HG03342 (cell line): ENCODE data around the gene NEK5.
A peak's percentile ranks its signal among the peaks of the same experiment; 100 is the strongest.
"Not testable (repeated sequence)": the region's sequence is repeated elsewhere in the genome, so short reads cannot be mapped to it uniquely, and the experiment has no call there.

ENCODE experiments used
- ATAC-seq: cut with Tn5 transposase; IDR thresholded peaks from one replicate; pipeline ENCODE4 v1.9.1; 2021; ENCODE audit warnings: mild to moderate bottlenecking, moderate library complexity; ENCODE audit not compliant: unreplicated experiment

Gene NEK5

DNA sequence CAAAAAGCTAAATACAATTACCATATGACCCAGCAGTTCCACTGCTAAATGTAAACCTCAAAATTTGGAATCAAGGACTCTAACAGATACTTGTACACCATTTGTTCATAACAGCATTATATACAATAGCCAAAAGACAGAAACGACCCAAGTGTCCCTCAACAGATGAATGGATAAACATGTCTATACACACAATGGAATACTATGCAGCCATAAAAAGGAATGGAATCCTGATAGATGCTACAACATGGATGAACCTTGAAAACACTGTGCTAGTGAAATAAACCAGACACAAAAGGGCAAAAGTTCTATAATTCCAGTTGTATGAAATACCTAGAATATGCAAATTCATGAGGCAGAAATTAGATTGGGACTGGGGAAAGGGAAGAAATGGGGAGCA lies 18.4 kb upstream of the NEK5 start:
- ATAC-seq, result no peak

DNA sequence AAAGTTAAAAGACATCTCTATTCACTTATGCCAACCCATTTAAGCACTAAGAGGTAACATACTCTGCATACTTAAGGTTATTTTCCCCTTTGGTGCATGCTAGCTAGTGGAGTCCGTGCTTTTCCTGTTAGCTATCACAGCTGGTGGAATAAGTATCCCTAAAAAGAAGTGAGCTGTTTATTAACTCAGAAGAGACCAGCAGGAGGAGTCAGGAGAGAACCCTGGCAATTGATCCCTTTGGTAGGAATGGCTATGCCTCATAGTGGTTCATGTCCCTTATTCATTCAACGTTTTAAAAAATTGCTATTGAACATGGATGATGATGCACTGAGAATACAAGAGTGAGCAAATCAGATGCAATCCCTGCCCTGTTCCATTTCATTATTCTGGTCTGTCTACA lies 12.4 kb upstream of the NEK5 start:
- no peak for ATAC-seq

DNA sequence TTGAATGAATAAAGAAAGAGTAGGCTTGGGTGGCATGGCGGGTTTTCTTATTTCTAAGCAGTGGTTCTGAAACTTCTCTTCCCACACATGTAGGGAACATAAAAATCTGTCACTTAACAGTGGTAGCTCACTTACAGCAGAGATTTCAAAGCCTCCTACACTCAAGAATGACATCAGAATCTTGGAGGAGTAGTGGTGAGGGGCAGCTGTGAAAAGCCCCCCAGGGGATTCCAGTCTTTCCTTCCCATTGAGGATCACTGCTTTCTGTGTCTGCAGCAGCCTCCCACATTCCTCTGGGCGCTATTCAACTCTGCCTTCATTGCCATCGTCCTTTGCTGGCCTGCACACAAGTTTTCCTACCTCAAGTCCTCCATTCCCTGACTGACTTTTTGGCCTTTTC lies 8.6 kb upstream of the NEK5 start:
- ATAC-seq, result no peak

DNA sequence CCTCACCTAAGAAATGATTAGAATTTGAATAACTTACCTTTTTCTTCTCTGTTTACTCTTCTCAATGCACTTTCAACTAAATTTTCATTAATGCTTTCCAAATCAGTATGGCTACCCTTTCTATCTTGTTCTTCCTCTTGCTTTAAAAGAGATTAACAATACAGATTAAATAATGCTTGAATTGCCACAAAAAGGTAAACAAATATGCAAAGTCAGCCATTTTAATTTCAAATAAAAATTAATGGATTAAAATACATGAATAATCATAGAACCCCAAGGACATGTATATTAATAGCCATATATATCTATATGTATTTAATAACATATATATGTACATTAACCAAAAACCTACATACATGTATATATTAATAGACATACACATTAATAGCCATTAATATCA lies 7.9 kb upstream of the NEK5 start:
- ATAC-seq, result no peak

DNA sequence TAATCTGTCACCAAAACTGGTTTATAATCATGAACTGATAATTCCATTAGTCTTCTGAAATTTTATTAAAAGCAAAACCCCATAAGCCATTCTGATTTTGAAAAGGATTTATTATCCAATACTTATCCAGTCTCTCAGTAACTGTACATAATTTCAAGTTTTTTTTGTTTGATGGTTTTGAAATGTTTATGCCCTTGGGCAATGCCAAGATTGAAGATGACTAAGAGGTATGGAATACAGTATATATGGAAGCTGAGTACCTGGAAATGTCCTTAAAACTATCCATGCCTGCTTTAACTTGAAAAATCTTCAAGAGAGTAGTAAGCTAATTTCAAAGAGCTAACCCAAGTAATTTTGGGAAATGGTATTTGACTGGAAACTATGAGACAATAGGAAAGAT lies 1.8 kb upstream of the NEK5 start:
- no peak for ATAC-seq

DNA sequence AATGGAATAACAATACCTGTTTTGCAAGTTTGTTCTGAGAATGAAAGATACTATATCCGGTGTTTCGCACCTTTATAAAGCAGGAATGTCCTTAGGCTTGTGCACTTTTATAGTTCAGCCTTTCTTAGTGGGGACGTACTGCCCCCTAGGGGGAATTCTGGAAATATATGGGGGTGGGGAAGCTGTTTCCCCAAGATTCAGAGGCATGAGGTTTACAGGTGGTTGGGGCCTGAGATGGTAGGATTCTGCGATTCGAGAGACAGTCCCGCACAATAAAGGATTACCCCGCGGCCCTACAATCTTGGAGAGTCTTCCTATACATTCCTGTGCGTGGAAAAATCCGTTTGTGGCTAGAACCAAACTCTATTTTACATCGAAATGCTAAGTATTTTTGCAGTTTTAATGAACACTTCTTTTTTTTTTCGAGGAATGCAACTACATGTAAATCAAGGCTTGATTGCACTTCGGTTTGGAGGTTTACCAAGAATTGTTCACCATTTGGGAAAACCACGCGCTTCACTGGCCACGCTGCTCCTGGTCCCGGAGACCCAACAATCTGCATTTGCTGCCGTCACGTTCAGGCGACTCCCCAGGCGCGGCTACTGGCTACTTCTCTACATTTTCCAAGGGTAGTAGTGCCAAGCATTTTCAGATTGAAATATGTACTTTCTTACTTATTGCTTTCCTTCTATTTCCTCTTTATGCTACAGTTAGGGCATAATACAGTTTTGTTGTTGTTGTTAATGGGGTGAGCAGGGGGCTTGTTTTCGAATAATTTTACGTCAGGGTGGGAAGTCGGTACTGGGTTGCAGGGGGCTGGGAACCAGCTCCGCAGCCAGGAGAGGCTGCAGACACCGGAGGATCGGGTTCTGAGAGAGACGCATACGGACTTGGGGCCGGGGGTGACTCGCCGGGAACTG lies 830 bp downstream of the NEK5 start:
- ATAC-seq, result peak; percentile 66

DNA sequence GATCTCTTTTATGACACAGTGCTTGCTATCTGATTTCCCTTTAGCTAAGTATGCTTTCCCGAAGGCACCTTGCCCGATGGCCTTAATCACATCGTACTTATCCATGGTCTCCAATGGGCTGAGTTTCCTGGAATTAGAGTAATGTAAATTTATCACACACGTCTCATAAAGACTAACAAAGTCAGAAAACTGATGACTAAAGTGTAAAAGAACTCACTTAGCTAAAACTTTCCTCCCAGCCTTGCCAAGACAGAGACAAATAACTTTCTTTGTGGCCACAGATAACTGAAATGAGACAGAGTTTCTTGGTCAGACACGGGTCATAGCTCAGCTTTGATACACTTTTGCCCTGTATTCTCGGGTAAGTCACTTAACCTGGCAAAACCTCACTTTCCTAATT lies 1.5 kb downstream of the NEK5 start:
- ATAC-seq, result peak; percentile 16

DNA sequence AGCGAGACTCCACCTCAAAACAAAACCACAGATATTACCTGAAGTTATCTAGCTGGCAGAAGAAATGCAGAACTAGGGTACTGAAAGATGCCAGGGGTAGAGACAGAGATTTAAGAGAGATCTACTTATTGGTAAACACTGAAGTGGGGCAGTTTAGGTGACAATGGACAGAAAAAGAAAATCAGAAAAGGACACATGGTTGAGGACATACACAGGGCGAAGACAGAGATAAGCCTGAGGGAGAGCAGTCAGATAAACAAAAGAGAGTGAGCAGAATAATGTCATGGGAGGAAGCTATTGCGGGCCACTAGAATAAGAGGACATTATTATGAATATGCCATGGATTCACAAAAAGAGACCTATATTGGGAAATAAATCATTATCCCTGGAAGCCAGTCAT lies 3.3 kb downstream of the NEK5 start:
- no peak for ATAC-seq

DNA sequence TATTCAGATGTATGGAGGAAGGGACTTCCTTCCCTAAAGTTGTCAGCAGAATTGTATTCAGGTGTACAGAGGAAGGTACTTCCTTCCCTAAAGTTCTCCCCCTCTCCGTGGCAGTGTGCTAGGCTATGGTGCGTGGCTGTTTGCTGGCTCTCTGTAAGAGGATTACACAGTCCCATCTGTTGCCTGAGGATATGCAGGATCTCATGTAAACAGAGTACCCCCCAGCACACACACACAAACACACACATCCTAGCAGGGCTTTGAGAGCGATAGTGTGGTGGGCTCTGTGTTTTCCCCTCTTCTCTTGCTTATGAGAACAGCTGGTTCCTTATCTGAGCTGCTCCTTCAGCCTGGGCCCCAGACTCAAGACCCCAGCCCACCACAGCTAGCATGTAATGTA lies 10.3 kb downstream of the NEK5 start:
- ATAC-seq, result no peak

DNA sequence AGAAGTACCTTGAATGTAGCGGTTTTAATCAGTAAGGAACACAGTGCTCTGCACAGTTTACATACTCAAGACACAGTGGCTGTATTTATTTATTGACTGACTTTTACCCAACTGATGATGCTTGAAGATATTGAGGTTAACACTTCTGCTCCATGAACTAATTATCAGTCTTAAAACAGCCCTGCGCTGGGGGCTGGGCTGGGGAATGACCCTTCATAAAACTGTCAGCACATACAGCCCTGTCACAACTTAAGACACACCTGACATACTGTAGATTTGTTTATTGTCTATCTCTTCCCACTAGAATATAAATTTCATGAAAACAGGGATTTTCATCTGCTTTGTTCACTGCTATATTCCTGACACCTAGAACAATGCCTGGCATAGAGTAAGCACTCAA lies 10.8 kb downstream of the NEK5 start:
- no peak for ATAC-seq

DNA sequence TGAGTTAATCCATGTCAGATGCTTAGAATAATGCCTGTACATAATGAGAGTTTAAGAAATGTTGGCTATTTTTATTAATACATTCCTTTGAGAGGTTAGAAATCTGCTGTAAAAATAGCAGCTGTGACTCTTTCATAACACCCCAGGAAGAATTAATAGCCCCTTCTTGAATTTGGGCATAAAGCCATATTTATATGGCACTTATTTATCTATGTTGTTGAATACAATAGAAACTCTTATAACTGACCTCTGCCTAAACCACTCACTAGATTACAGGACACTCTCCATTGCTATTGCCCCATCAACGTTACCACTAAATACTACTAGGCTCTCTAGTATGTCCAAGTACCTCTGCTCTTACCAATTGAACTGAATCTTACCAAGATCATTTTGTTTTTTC lies 16.3 kb downstream of the NEK5 start:
- no peak for ATAC-seq

DNA sequence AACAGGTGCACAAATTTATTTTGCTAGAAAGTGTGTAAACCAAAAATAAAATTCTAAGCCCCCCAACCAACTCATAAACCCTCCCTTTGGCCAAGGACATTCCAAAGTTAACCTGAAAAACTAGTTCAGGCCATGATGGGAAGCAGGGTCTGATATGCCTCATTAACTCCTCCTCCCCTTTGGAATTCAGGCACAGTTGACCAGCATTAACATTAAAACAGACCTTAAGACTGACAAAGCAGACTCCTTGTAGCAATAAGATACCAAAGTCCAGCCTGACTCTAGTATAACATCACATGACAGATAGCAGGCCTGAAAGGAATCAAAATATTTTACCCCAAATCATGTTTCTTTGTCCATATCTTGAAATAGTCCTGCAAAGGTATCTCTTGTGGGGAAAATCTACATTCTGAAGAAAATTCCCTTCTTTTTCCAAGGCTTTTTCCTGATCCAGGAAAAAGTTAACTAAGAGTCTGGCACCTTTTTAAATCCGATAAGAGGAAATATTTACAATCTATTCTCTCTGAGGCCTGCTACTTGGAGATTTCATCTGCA lies 19.7 kb downstream of the NEK5 start:
- no peak for ATAC-seq

DNA sequence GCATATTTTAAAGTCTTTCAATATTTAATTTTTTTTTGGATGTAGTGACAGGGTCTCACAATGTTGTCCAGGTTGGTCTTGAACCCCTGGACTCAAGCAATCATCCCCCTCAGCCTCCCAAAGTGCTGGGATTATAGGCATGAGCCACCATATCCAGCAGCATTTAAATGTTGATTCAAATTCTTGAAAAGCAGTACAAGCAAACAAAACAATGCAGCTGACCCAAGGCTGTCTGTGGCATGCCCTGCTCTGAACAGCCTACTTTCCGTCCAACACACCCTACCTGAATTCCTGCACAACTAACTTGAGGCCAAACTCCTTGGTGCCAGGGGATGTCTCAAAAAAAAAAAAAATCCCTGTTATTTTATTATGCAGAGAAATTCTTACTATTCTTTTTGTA lies 23.0 kb downstream of the NEK5 start:
- ATAC-seq, result no peak

DNA sequence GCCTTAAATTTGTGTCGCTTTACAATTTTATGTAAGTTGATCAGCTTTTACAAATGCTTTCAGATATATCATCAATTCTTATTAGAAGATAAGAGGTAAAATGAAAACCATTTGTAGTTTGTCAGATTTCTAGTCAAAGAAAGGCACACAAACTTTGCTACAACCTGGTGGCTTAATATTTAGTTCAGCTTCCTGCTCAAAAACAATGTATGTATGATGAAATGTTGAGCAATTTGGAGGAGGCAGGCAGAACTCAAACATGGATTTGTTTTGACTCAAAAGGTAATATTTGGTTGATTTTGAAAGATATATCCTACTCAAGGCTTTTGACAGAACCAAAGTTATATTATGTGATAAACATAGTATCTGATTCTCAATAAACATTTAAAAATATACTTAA lies 24.2 kb downstream of the NEK5 start:
- no peak for ATAC-seq

DNA sequence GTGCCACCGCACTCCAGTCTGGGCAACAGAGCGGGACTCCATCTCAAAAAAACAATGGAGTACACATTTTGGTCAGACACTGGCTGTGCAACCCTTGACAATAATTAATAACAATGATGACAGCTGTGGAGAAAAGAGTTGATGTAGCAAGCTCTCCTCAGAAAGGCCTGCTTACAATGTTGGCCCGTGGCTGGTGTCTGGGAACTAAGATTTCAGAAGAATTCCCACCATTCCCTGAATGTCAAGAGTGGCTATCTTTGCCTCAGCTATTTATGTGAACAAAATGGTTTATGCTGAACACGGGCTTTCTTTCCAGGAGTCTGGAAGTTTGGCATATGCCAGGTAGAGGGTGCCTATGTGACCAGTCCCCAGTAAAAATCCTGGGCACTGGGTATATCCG lies 25.5 kb downstream of the NEK5 start:
- ATAC-seq, result no peak

DNA sequence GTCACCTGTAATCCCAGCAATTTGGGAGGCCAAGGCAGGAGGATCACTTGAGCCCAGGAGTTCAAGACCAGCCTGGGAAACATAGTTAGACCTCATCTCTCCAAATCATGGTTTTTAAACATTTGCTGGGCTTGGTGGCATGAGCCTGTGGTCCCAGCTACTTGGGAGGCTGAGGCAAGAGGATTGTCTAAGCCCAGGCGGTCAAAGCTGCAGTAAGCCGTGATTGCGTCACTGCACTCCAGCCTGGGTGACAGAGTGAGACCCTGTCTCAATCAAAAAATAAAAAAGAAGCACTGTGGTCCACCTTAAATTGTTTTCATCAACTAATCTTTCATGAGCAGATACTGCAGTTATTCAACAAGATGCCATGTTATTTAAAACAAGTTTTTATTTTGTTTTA lies 26.4 kb downstream of the NEK5 start:
- not testable (repeated sequence) for ATAC-seq

DNA sequence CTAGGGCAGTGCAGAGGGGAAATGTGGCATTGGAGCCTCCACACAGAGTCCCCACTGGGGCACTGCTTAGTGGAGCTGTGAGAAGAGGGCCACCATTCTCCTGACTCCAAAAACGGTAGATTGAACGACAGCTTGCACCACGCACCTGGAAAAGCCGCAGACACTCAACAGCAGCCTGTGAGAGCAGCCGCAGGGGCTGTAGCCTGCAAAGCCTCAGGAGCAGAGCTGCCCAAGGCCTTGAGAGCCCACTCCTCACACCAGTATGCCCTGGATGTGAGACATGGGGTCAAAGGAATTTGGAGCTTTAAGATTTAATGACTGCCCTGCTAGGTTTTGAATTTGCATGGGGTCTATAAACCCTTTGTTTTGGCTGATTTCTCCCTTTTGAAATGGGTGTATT lies 31.7 kb downstream of the NEK5 start:
- no peak for ATAC-seq

DNA sequence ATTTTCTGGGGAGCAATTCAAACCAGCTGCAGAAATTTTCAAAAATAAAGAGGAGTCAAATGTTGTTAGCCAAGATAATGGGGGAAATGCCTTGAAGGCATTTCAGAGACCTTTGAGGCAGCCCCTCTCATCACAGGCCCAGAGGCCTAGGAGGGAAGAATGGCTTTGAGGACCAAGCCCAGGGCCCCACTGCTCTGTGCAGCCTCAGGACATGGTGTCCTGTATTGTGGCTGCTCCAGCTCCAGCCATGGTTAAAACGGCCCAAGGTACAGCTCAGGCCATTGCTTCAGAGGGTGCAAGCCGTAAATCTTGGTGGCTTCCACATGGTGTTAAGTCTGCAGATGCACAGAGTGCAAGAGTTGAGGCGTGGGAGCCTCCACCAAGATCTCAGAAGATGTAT lies 32.1 kb downstream of the NEK5 start:
- no peak for ATAC-seq

DNA sequence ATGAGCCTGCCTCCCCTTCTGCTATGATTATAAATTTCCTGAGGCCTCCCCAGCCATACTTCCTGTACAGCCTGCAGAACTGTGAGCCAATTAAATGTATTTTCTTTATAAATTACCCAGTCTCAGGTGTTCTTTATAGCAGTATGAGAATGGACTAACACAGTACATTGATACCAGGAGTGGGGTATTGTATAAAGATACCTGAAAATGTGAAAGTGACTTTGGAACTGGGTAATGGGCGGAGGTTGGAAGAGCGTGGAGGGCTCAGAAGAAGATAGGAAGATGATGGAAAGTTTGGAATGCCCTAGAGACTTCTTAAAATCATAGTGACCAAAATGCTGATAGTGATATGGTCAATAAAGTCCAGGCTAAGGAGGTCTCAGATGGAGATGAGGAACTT lies 32.8 kb downstream of the NEK5 start:
- ATAC-seq, result no peak

DNA sequence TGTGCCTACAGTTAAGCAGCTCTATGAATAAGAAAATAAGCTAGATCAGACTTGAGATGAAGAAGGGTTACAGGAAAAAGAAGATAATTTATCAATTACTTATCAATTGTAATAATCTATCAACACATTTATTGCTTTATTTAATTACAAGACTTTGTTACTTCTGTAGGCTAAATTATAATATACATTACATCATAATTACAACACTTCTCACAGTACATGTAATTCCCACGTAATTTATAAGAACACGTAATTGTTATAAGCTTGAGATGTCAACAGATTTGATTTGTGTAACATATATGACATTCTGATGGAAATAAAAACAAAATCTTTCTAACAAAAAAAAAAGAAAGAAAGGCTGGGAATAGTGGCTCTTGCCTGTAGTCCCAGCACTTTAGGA lies 36.8 kb downstream of the NEK5 start:
- no peak for ATAC-seq

DNA sequence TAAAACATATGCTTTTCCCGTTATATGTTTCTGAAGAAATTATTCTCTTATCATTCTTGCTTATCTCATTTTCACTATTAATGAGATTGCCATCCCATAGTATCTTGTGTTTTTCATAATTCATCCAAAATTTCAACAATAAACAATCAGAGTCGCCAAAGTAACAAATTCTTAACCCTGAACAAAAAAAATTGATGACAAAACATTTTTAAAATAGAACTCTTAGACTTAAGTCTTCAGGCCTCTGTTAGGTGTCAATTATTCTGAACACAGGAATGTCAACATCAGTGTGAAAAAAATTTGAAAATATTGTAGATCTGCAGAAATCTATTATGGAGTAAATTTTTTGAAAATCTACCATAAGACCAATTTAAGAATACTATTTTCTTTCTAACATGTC lies 37.4 kb downstream of the NEK5 start:
- no peak for ATAC-seq

DNA sequence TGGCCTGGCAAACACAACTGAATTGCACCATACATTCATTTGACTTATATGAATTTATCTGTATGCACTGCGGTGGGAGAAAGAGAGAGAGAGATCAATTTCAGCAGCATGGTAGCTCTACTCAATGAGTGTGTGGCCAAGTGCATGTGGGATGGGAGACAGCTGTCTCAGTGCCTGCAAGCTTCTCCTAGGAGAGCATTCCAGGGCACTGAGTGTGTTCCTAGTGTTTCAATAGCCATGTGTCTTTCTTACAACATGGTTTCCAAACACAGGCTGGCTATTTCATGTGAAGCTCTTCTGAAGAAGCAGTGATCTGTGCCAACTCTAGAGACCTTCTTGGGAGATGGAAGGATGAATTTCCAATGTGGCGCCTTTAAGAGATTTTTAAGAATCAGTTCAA lies 43.5 kb downstream of the NEK5 start:
- ATAC-seq, result no peak

DNA sequence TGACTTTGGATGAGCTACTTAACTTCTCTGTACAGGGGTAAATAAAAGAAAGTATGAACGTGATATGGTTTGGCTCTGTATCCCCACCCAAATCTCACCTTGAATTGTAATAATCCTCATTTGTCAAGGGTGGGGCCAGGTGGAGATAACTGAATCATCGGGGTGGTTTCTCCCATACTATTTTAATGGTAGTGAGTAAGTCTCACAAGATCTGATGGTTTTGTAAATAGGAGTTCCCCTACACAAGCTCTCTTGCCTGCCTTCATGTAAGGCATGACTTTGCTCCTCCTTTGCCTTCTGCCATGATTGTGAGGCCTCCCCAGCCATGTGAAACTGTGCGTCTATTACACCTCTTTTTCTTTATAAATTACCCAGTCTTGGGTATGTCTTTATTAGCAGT lies 43.9 kb downstream of the NEK5 start:
- not testable (repeated sequence) for ATAC-seq
